HepG2 (cell line): ENCODE data around the gene NOL8. TPM values are rescaled to one million over a fixed set of nuclear protein-coding genes. Genes with fewer than 3 reads are reported as not detected.

ENCODE experiments used
- ARNTL ChIP-seq: sonication (generic); formaldehyde crosslinking; IDR thresholded peaks from 2 replicates; pipeline ENCODE4 v1.4.0; 2020; ENCODE audit warnings: mild to moderate bottlenecking, missing genetic modification reagents
- BORCS8-MEF2B ChIP-seq: sonication (generic); formaldehyde crosslinking; IDR thresholded peaks from 2 replicates; pipeline ENCODE4 v1.8.0; 2022; ENCODE audit warnings: mild to moderate bottlenecking, missing genetic modification reagents
- CREM ChIP-seq, 2 experiments: sonication (generic) in 1 of 2; formaldehyde crosslinking in 1 of 2; IDR thresholded peaks; 2 replicates each; pipeline versions ENCODE4 v1.4.0 to v1.6.1; 2016 to 2020; ENCODE audit warnings: antibody characterized with exemption in 1 of 2, mild to moderate bottlenecking in 1 of 2, missing genetic modification reagents in 1 of 2
- DNMT1 ChIP-seq: sonication (generic); formaldehyde crosslinking; IDR thresholded peaks from 2 replicates; pipeline ENCODE4 v1.5.1; 2020; ENCODE audit warnings: mild to moderate bottlenecking, missing genetic modification reagents
- EED ChIP-seq: sonication (generic); formaldehyde crosslinking; IDR thresholded peaks from 2 replicates; pipeline ENCODE4 v1.5.0; 2020; ENCODE audit warnings: mild to moderate bottlenecking, missing genetic modification reagents
- GZF1 ChIP-seq: sonication (generic); formaldehyde crosslinking; IDR thresholded peaks from 2 replicates; pipeline ENCODE4 v1.5.1; 2020; ENCODE audit warnings: mild to moderate bottlenecking, missing genetic modification reagents
- MLX ChIP-seq: IDR thresholded peaks from 2 replicates; pipeline ENCODE4 v1.6.1; 2016
- PRPF4 ChIP-seq: fragments of 200-400 bp; formaldehyde crosslinking; IDR thresholded peaks from 2 replicates; pipeline ENCODE4 v1.6.1; 2016; ENCODE audit warnings: low read length, low read depth; ENCODE audit not compliant: poor library complexity, severe bottlenecking
- SOX5 ChIP-seq: IDR thresholded peaks from 2 replicates; pipeline ENCODE4 v1.6.1; 2016; ENCODE audit warnings: borderline replicate concordance
- TAF15 ChIP-seq: fragments of 200-400 bp; formaldehyde crosslinking; IDR thresholded peaks from one replicate; pipeline ENCODE4 v1.6.1; 2018; ENCODE audit warnings: mild to moderate bottlenecking, low read depth, low read length; ENCODE audit not compliant: poor library complexity, severe bottlenecking
- TGIF2 ChIP-seq: IDR thresholded peaks from 2 replicates; pipeline ENCODE4 v1.6.1; 2016; ENCODE audit warnings: control low read depth, missing compliant biosample characterization
- ZBTB10 ChIP-seq: sonication (generic); formaldehyde crosslinking; IDR thresholded peaks from 2 replicates; pipeline ENCODE4 v1.4.0; 2020; ENCODE audit warnings: missing genetic modification reagents, borderline replicate concordance
- ZC3H4 ChIP-seq: sonication (generic); formaldehyde crosslinking; IDR thresholded peaks from 2 replicates; pipeline ENCODE4 v1.4.0; 2020; ENCODE audit warnings: missing genetic modification reagents, borderline replicate concordance
- ZFP37 ChIP-seq: sonication (generic); formaldehyde crosslinking; IDR thresholded peaks from 2 replicates; pipeline ENCODE4 v1.4.0; 2020; ENCODE audit warnings: missing genetic modification reagents, borderline replicate concordance
- ZIK1 ChIP-seq: sonication (generic); formaldehyde crosslinking; IDR thresholded peaks from 2 replicates; pipeline ENCODE4 v1.5.0; 2020; ENCODE audit warnings: mild to moderate bottlenecking, low read depth, missing genetic modification reagents, borderline replicate concordance
- ZNF264 ChIP-seq: sonication (generic); formaldehyde crosslinking; IDR thresholded peaks from 2 replicates; pipeline ENCODE4 v1.4.0; 2020; ENCODE audit warnings: missing genetic modification reagents
- ZNF281 ChIP-seq: sonication (generic); formaldehyde crosslinking; IDR thresholded peaks from 2 replicates; pipeline ENCODE4 v1.4.0; 2020; ENCODE audit warnings: missing genetic modification reagents, borderline replicate concordance
- ZNF3 ChIP-seq: IDR thresholded peaks from 2 replicates; pipeline ENCODE4 v1.7.0; 2017; ENCODE audit warnings: inconsistent platforms
- ZNF543 ChIP-seq: sonication (generic); formaldehyde crosslinking; IDR thresholded peaks from 2 replicates; pipeline ENCODE4 v1.4.0; 2020; ENCODE audit warnings: mild to moderate bottlenecking, missing genetic modification reagents
- ZNF550 ChIP-seq: sonication (generic); formaldehyde crosslinking; IDR thresholded peaks from 2 replicates; pipeline ENCODE4 v1.4.0; 2020; ENCODE audit warnings: mild to moderate bottlenecking, missing genetic modification reagents, borderline replicate concordance
- ZNF556 ChIP-seq: sonication (generic); formaldehyde crosslinking; IDR thresholded peaks from 2 replicates; pipeline ENCODE4 v1.4.0; 2020; ENCODE audit warnings: mild to moderate bottlenecking, missing genetic modification reagents, borderline replicate concordance
- ZNF710 ChIP-seq: sonication (generic); formaldehyde crosslinking; IDR thresholded peaks from 2 replicates; pipeline ENCODE4 v1.5.0; 2020; ENCODE audit warnings: mild to moderate bottlenecking, missing genetic modification reagents, borderline replicate concordance
- polyA plus RNA-seq, 8 experiments: library from polyadenylated mRNA; depleted of rRNA in 3 of 8; stranded (reverse) in 7 of 8; unstranded in 1 of 8; fragments of >200 nt; fragmentation: Illumina TruSeq in 4 of 8; extraction: Trizol in 4 of 8; gene quantifications; 2 replicates each; pipeline versions ENCODE4 v1.2.1 to v1.2.3, GENCODE V29; 2011 to 2016; ENCODE audit warnings: low read depth in 4 of 8, missing spikeins in 1 of 8, mixed read lengths in 1 of 8; ENCODE audit not compliant: insufficient read depth in 1 of 8
- total RNA-seq, 5 experiments: library from RNA; depleted of rRNA; stranded (reverse); fragments of >200 nt; fragmentation: Illumina TruSeq; extraction: Trizol; gene quantifications; 2 replicates each; pipeline ENCODE4 v1.2.3, GENCODE V29; 2016; ENCODE audit warnings: low read depth in 1 of 5

NOL8 gene
- total and polyA plus RNA-seq, 2 of the 13 experiments (the other 11 are each of a cell fraction or from before 2014, with no cell fraction given), result 12.8 to 36.3 TPM

- 0 out of 2 replicates have a peak, but pooled peaks have one; percentile 34 for TF ChIP-seq GZF1 (CRISPR knock-in tag)
- TF ChIP-seq ZC3H4 (CRISPR knock-in tag), result no peak
- TF ChIP-seq ARNTL (CRISPR knock-in tag), result peak; percentile 99
- no peak for TF ChIP-seq TAF15
- TF ChIP-seq ZBTB10 (CRISPR knock-in tag), result no peak
- TF ChIP-seq BORCS8-MEF2B (CRISPR knock-in tag), result peak; percentile 70; the same call in 1 of the 2 replicates
- 0 out of 2 replicates have a peak, but pooled peaks have one; percentile 47 for TF ChIP-seq EED (CRISPR knock-in tag)
- no peak for TF ChIP-seq ZNF550 (CRISPR knock-in tag)
- TF ChIP-seq ZNF3 (CRISPR knock-in tag), result no peak
- peak; percentile 100 for TF ChIP-seq TGIF2
- TF ChIP-seq ZNF710, result peak; percentile 70
- TF ChIP-seq ZNF556 (CRISPR knock-in tag), result no peak; the same call in 1 of the 2 replicates
- peak; percentile 79 for TF ChIP-seq CREM (IDR thresholded peaks at IDR 0.05)
- no peak for TF ChIP-seq CREM (CRISPR knock-in tag; IDR thresholded peaks at IDR 0.05)
- no peak for TF ChIP-seq ZNF543
- no peak for TF ChIP-seq PRPF4
- TF ChIP-seq ZFP37, result no peak
- no peak; the same call in 1 of the 2 replicates for TF ChIP-seq ZIK1 (CRISPR knock-in tag)
- TF ChIP-seq MLX (CRISPR knock-in tag), result peak; percentile 58
- TF ChIP-seq SOX5, result peak; percentile 9; the same call in 1 of the 2 replicates
- no peak for TF ChIP-seq DNMT1 (CRISPR knock-in tag)
- TF ChIP-seq ZNF264 (CRISPR knock-in tag), result no peak
- no peak for TF ChIP-seq ZNF281 (CRISPR knock-in tag)
Observed at GRCh38 chr9:92325269-92325990, at the start of gene NOL8, which contains the start of gene CENPP (continued).
